Transverse colon (tissue), 4 donors: ENCODE results near the gene DRG2. TPM values are rescaled to one million over a fixed set of nuclear protein-coding genes. Genes with fewer than 3 reads are reported as not detected.

Experiments used
- DNase-seq: peaks from one replicate; pipeline ENCODE4 v3.0.0-alpha.2; 2019
- H3K27ac ChIP-seq, 4 donors: fragments of 200-600 bp; sonication (generic); 2 replicates each; pipeline ENCODE4 v1.5.1; 2016 to 2018; ENCODE audit warnings: inconsistent platforms in 4 of 4
- H3K27me3 ChIP-seq: fragments of 200-600 bp; sonication (generic); 2 replicates; pipeline ENCODE4 v1.5.1; 2017; ENCODE audit warnings: inconsistent platforms
- H3K36me3 ChIP-seq, 4 donors: fragments of 200-600 bp; sonication (generic); 2 replicates each; pipeline ENCODE4 v1.5.1; 2017 to 2019; ENCODE audit warnings: inconsistent platforms in 4 of 4
- H3K4me1 ChIP-seq, 4 donors: fragments of 200-600 bp; sonication (generic); 2 replicates each; pipeline ENCODE4 v1.5.1; 2017 to 2020; ENCODE audit warnings: inconsistent platforms in 4 of 4
- H3K4me3 ChIP-seq, 4 donors: fragments of 200-600 bp; sonication (generic); 1 replicate in 1 of 4; 2 replicates in 3 of 4; pipeline versions ENCODE4 v1.5.1 to v1.6.1; 2017 to 2019; ENCODE audit warnings: inconsistent platforms in 4 of 4
- H3K9me3 ChIP-seq, 2 donors: fragments of 200-600 bp; sonication (generic); 2 replicates each; pipeline ENCODE4 v1.5.1; 2017 to 2019; ENCODE audit warnings: inconsistent platforms in 2 of 2
- EP300 ChIP-seq: sonication (generic); formaldehyde crosslinking; IDR thresholded peaks from one replicate; pipeline ENCODE4 v1.6.1; 2017; ENCODE audit warnings: antibody characterized with exemption, low read depth
- POLR2A ChIP-seq: fragments of 450-650 bp; IDR thresholded peaks from one replicate; pipeline ENCODE4 v1.6.1; 2016; ENCODE audit warnings: antibody characterized with exemption, mild to moderate bottlenecking, moderate library complexity
- POLR2AphosphoS5 ChIP-seq, 3 donors: sonication (generic); formaldehyde crosslinking; IDR thresholded peaks; one replicate each; pipeline ENCODE4 v1.6.1; 2016; ENCODE audit warnings: antibody characterized with exemption in 3 of 3
- WGBS, 2 donors: methylation state at CpG; one replicate each; pipeline ENCODE4 v1.1.5; 2018; ENCODE audit warnings: low coverage in 1 of 2; 5-methylcytosine and 5-hydroxymethylcytosine counted together
- in situ Hi-C, 4 donors: fragments of 200-750 bp; cut with MboI; loops; one replicate each; pipeline versions ENCODE4 v1.15.0 to v1.15.1; 2017; ENCODE audit warnings: low sequenced_read_pairs in 3 of 4, low pct_ligation_motif_present in 1 of 4, low pct_unique_long_range_greater_than_20kb in 1 of 4
- intact Hi-C: fragments of 100-400 bp; cut with DNase I; formaldehyde crosslinking; loops from one replicate; pipeline ENCODE4 v1.15.1; 2023; ENCODE audit warnings: low total_unique reads
- total RNA-seq, 4 donors: library from RNA; depleted of rRNA; stranded (reverse); fragments of >200 nt; gene quantifications; one replicate each; pipeline ENCODE4 v1.1.0, GENCODE V29; 2016
- TF ChIP-seq, protein P1 (sequence below), 5 experiments: fragments of 200-600 bp in 3 of 5; fragments of 450-650 bp in 2 of 5; sonication (generic) in 3 of 5; IDR thresholded peaks; 1 replicate in 2 of 5; 2 replicates in 3 of 5; pipeline ENCODE4 v1.5.1; 2016 to 2017; ENCODE audit warnings: antibody characterized with exemption in 5 of 5, inconsistent platforms in 3 of 5, mild to moderate bottlenecking in 2 of 5, moderate library complexity in 1 of 5

The DRG2 gene
- total RNA-seq, 4 donors from 2014 or later, result 27.9 to 90.6 (median 33.3) TPM

DNA sequence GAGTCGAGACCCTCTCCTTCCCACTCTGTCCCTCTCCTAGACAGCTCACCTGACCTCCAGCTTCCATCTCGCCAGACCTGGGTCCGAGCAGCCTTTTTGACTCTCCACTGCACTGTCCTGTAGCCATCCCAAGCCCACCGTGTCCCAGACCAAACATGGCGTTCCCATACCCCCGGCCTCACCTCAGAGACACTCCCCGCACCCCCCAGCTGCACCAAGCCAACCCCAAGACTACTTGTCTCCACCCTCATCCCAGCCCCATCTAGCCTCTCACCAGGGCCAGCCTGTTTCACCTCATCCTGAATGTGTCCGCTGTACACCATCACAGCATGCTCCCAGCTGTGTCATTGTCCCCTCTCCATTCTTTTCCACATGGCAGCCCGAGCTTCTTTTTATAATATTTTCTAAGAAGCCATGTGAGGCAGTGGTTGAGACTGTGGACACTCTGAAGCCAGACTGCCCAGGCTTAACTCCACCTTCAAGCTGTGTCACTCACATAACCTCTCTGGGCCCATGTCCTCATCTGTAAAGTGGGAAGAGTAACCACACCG lies 22.3 kb downstream of the DRG2 start:
- DNase-seq, result no peak
- no peaks in the 10 kb centered on the region for H3K4me1 ChIP-seq

DNA sequence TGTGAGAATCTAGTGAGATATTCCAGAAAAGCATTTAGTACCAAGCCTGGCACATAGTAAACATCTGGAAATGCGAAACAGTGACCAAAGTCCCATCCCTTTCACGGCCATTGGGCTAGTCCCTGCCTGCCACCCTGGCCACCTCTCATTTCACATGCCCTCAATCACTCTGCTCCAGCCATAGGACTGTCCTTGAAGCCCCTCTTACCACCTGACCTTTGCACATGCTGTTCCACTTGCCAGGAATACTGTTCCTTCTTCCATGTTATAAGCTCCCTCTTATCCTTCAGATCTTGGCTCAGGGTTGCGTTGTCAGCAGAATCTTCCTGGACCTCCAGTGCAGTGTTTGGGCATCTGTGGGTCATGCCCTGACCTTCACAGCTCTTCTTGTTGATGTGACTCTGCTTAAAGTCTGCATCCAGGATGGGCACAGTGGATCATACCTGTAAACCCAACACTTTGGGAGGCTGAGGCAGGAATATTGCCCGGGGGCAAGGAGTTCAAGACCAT lies 22.9 kb downstream of the DRG2 start:
- in situ Hi-C loops, result no loop called here
- Histone ChIP-seq H3K36me3 (no peaks in the 10 kb centered on the region), H3K27ac (no peak overlapping the region), H3K9me3 (no peaks in the 10 kb centered on the region), H3K4me1 (no peaks in the 10 kb centered on the region), H3K27me3 (no peaks in the 10 kb centered on the region), H3K4me3 (no peak overlapping the region)
- WGBS, 2 donors, result 42 to 77% methylated on average over 2 to 3 of the region's 4 CpGs
- TF ChIP-seq, protein P1, sequence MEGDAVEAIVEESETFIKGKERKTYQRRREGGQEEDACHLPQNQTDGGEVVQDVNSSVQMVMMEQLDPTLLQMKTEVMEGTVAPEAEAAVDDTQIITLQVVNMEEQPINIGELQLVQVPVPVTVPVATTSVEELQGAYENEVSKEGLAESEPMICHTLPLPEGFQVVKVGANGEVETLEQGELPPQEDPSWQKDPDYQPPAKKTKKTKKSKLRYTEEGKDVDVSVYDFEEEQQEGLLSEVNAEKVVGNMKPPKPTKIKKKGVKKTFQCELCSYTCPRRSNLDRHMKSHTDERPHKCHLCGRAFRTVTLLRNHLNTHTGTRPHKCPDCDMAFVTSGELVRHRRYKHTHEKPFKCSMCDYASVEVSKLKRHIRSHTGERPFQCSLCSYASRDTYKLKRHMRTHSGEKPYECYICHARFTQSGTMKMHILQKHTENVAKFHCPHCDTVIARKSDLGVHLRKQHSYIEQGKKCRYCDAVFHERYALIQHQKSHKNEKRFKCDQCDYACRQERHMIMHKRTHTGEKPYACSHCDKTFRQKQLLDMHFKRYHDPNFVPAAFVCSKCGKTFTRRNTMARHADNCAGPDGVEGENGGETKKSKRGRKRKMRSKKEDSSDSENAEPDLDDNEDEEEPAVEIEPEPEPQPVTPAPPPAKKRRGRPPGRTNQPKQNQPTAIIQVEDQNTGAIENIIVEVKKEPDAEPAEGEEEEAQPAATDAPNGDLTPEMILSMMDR (IDR thresholded peaks at IDR 0.05), result no peak
- TF ChIP-seq POLR2AphosphoS5 (IDR thresholded peaks at IDR 0.05) (no peak), POLR2A (no peak), EP300 (no peak)
- intact Hi-C loops, result no loop called here
- DNase-seq, result no peak

More for the DNA sequence above, 22.3 kb downstream of the DRG2 start:
- intact Hi-C loops, result no loop called here
- no peaks in the 10 kb centered on the region for H3K9me3 ChIP-seq
- H3K4me3 ChIP-seq, result no peak overlapping the region
- 68 to 80% methylated on average over 6 to 10 of the region's 10 CpGs for WGBS, 2 donors
- no peaks in the 10 kb centered on the region for H3K36me3 ChIP-seq
- H3K27me3 ChIP-seq, result no peaks in the 10 kb centered on the region
- no peak overlapping the region for H3K27ac ChIP-seq
- in situ Hi-C loops, result no loop called here
- no peak for TF ChIP-seq POLR2A
- TF ChIP-seq POLR2AphosphoS5 (IDR thresholded peaks at IDR 0.05), result no peak
- TF ChIP-seq, protein P1 (IDR thresholded peaks at IDR 0.05), result no peak
- no peak for TF ChIP-seq EP300

DNA sequence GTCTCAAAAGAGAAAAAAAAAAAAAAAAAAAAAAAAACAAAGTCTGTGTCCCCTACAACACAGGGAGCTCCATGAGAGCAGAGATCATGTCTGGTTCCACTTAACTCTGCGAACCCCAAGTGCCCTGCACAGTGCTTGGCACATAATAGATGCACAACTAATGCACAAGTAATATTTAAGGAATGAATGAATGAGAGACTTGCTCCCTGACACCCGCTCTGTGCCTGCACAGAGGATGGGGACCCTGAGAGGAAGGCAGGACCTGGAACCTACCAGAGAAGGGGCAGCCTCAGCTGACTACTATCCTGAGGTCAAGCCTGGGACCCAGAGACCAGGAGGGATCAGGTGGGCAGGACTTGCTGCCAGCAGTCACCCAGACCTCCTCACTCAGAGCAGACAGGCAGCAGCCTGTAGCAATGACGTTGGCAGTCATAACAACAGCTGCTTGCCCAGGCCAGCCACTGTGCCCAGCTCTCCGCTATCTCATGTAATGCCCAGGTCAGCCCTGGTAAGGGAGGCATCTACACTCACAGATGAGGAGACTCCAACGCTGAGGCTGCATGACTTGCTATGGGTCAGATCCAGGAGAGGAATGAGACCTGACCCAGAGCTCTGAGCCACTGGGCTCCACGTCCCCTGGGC lies 23.7 kb downstream of the DRG2 start:
- intact Hi-C loops (no loop called here), in situ Hi-C loops (no loop called here)
- TF ChIP-seq POLR2A, result no peak
- TF ChIP-seq, protein P1 (IDR thresholded peaks at IDR 0.05), result no peak
- TF ChIP-seq POLR2AphosphoS5 (IDR thresholded peaks at IDR 0.05), result no peak
- no peak for TF ChIP-seq EP300
- Histone ChIP-seq H3K27me3 (no peaks in the 10 kb centered on the region), H3K36me3 (no peaks in the 10 kb centered on the region), H3K4me1 (no peaks in the 10 kb centered on the region), H3K27ac (no peak overlapping the region), H3K4me3 (no peak overlapping the region), H3K9me3 (no peaks in the 10 kb centered on the region)
- DNase-seq, result no peak
- 71 to 100% methylated on average over 1 to 4 of the region's 6 CpGs for WGBS, 2 donors

DNA sequence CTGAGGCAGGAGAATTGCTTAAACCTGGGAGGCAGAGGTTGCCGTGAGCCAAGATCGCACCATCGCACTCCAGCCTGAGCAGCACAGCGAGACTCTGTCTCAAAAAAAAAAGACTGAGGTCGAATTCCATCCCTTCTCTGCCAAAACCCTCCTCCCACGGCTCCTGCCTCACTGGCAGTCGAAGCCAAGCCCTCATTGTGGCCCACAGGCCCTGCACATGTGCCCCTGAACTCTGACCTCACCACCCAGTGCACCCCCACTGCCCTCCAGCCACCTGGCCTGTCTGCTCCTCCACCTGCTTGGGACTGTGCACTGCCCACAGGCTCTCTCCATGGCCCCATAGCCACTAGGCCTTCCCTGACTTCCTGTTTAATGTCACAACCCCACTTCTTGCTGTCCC lies 27.8 kb downstream of the DRG2 start:
- H3K36me3 ChIP-seq, result no peaks in the 10 kb centered on the region
- in situ Hi-C loops, result no loop called here
- no peaks in the 10 kb centered on the region for H3K9me3 ChIP-seq
- no peaks in the 10 kb centered on the region for H3K27me3 ChIP-seq
- intact Hi-C loops, result no loop called here
- DNase-seq, result no peak
- TF ChIP-seq, protein P1 (IDR thresholded peaks at IDR 0.05), result no peak
- TF ChIP-seq POLR2A, result no peak
- no peak for TF ChIP-seq POLR2AphosphoS5 (IDR thresholded peaks at IDR 0.05)
- TF ChIP-seq EP300, result no peak
- no peaks in the 10 kb centered on the region for H3K4me1 ChIP-seq
- no peak overlapping the region for H3K4me3 ChIP-seq
- no peak overlapping the region for H3K27ac ChIP-seq
- 77% methylated on average over 7 of the region's 7 CpGs; no CpG with 5 or more reads in 1 of the 2 donors for WGBS, 2 donors
